GM23248 (cell line): ENCODE results near the gene ESPNL. TPM values are rescaled to one million over a fixed set of nuclear protein-coding genes. Genes with fewer than 3 reads are reported as not detected.

Experiments used
- DNase-seq: peaks from one replicate; pipeline ENCODE4 v3.0.0-alpha.2; 2015
- H2AFZ ChIP-seq: fragments of 200-600 bp; sonication (generic); 2 replicates; pipeline ENCODE4 v1.6.1; 2016; ENCODE audit warnings: antibody characterized with exemption
- H3F3A ChIP-seq: fragments of 200-600 bp; sonication (generic); 2 replicates; pipeline ENCODE4 v1.6.1; 2016; ENCODE audit warnings: mild to moderate bottlenecking, antibody characterized with exemption, mixed run types; ENCODE audit not compliant: insufficient read depth
- H3K27ac ChIP-seq: fragments of 200-600 bp; sonication (generic); 2 replicates; pipeline ENCODE4 v1.5.1; 2016; ENCODE audit warnings: mild to moderate bottlenecking
- H3K27me3 ChIP-seq: fragments of 200-600 bp; sonication (generic); replicated peaks from 2 replicates; pipeline ENCODE4 v1.6.1; 2016; ENCODE audit warnings: mild to moderate bottlenecking; ENCODE audit not compliant: insufficient read depth
- H3K36me3 ChIP-seq: fragments of 200-600 bp; sonication (generic); 2 replicates; pipeline ENCODE4 v1.6.1; 2016; ENCODE audit warnings: low read depth, mild to moderate bottlenecking
- H3K4me1 ChIP-seq: fragments of 200-600 bp; sonication (generic); 2 replicates; pipeline ENCODE4 v1.6.1; 2016; ENCODE audit warnings: mild to moderate bottlenecking; ENCODE audit not compliant: insufficient read depth
- H3K4me2 ChIP-seq: fragments of 200-600 bp; sonication (generic); one replicate; pipeline ENCODE4 v1.6.1; 2016; ENCODE audit warnings: mild to moderate bottlenecking; ENCODE audit not compliant: unreplicated experiment
- H3K4me3 ChIP-seq: fragments of 200-600 bp; sonication (generic); 2 replicates; pipeline ENCODE4 v1.5.1; 2016; ENCODE audit warnings: mild to moderate bottlenecking
- H3K79me2 ChIP-seq: fragments of 200-600 bp; sonication (generic); 2 replicates; pipeline ENCODE4 v1.6.1; 2016; ENCODE audit warnings: mild to moderate bottlenecking; ENCODE audit not compliant: insufficient read depth
- H3K9ac ChIP-seq: fragments of 200-600 bp; sonication (generic); 2 replicates; pipeline ENCODE4 v1.6.1; 2016; ENCODE audit warnings: mild to moderate bottlenecking
- H3K9me2 ChIP-seq: fragments of 200-600 bp; sonication (generic); 2 replicates; pipeline ENCODE4 v1.6.1; 2016; ENCODE audit warnings: mixed run types, mild to moderate bottlenecking, moderate library complexity; ENCODE audit not compliant: insufficient read depth
- H3K9me3 ChIP-seq: fragments of 200-600 bp; sonication (generic); one replicate; pipeline ENCODE4 v1.6.1; 2017; ENCODE audit warnings: low read depth
- H4K20me1 ChIP-seq: fragments of 200-600 bp; sonication (generic); 2 replicates; pipeline ENCODE4 v1.6.0; 2016; ENCODE audit not compliant: insufficient read depth
- EZH2 ChIP-seq: fragments of 200-600 bp; sonication (generic); IDR thresholded peaks from 2 replicates; pipeline ENCODE4 v1.6.1; 2018; ENCODE audit warnings: antibody characterized with exemption, mild to moderate bottlenecking; ENCODE audit not compliant: insufficient read depth, poor library complexity, severe bottlenecking
- EZH2phosphoT487 ChIP-seq: fragments of 200-600 bp; sonication (generic); IDR thresholded peaks from 2 replicates; pipeline ENCODE4 v1.6.1; 2018; ENCODE audit warnings: antibody characterized with exemption, moderate library complexity, mild to moderate bottlenecking, low read depth; ENCODE audit not compliant: insufficient read depth
- WGBS, 2 experiments: methylation state at CpG; one replicate each; pipeline ENCODE4 v1.1.6; 2015 to 2017; ENCODE audit warnings: low lambda C conversion rate in 2 of 2, low coverage in 1 of 2; ENCODE audit errors: missing lambda C conversion rate in 2 of 2; 5-methylcytosine and 5-hydroxymethylcytosine counted together
- in situ Hi-C: fragments of 300-500 bp; cut with MboI; formaldehyde crosslinking; loops from 2 replicates; pipeline ENCODE4 v1.15.0; 2020
- polyA plus RNA-seq: library from polyadenylated mRNA; unstranded; fragments of >200 nt; fragmentation: Nextera tagmentation; extraction: Ambion mirVana; gene quantifications from 2 replicates; pipeline ENCODE4 v1.2.1, GENCODE V29; 2016
- total RNA-seq: library from RNA; depleted of rRNA; stranded (reverse); fragments of >200 nt; shearing (Covaris generic); gene quantifications from 2 replicates; pipeline ENCODE4 v1.2.3, GENCODE V29; 2014

ESPNL gene
- total and polyA plus RNA-seq, 2 experiments from 2014 or later = 0.60 to 1.4 TPM

DNA sequence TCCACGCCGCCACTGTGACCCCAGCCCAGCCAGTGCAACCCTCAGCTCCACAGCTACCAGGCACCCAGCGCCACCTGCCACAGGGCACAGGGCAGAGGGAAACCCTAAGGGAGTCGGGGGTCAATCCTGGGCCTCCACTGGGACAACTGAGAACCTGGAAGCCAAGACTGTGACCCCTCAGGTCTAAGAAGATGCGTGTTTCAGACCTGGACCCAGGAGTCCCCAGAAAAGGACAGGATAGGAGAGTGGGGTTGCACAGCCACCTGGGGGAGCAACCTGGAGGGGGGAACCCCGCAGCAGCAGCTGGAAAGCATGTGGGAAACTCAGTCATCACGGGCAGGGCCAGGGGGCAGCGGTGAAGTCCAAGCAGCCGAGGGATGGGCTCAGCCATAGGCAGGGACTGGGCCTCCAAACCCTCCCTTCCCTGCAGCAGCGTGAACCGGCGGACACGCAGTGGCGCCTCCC, 4.1 kb downstream of the ESPNL start:
- Histone ChIP-seq H2AFZ (no peak overlapping the region), H3K4me2 (no peak overlapping the region), H3K9ac (no peak overlapping the region), H3K27ac (no peak overlapping the region), H3F3A (no peaks in the 10 kb centered on the region), H3K27me3 (no peaks in the 10 kb centered on the region), H3K4me3 (no peak overlapping the region), H3K9me3 (no peaks in the 10 kb centered on the region), H3K36me3 (no peaks in the 10 kb centered on the region), H3K9me2 (no peaks in the 10 kb centered on the region), H3K4me1 (no peaks in the 10 kb centered on the region), H4K20me1 (no peaks in the 10 kb centered on the region), H3K79me2 (no peaks in the 10 kb centered on the region)
- in situ Hi-C loops = no loop called here
- DNase-seq = no peak
- TF ChIP-seq EZH2phosphoT487 (no peak), EZH2 (no peak)
- 63 to 75% methylated on average over 14 of the region's 14 CpGs for WGBS, 2 experiments

- Histone ChIP-seq H3K27me3 (no peaks in the 10 kb centered on the region), H4K20me1 (no peaks in the 10 kb centered on the region), H3K36me3 (no peaks in the 10 kb centered on the region), H3F3A (no peaks in the 10 kb centered on the region), H3K4me2 (no peak overlapping the region), H2AFZ (no peak overlapping the region), H3K27ac (no peak overlapping the region), H3K9ac (no peak overlapping the region), H3K4me1 (no peaks in the 10 kb centered on the region), H3K4me3 (no peak overlapping the region), H3K9me3 (no peaks in the 10 kb centered on the region), H3K9me2 (no peaks in the 10 kb centered on the region), H3K79me2 (no peaks in the 10 kb centered on the region)
- no peak for TF ChIP-seq EZH2
- no peak for TF ChIP-seq EZH2phosphoT487
- WGBS, 2 experiments = 84 to 87% methylated on average over 21 of the region's 21 CpGs
- in situ Hi-C loops = no loop called here
- no peak for DNase-seq
Observed at GRCh38 chr2:238104691-238105371, 4.7 kb downstream of the ESPNL start.

- no peak for DNase-seq
- in situ Hi-C loops = no loop called here
Observed at GRCh38 chr2:238105506-238106338, 5.6 kb downstream of the ESPNL start.

GRCh38 chr2:238106339-238106697, 6.2 kb downstream of the ESPNL start:
- Histone ChIP-seq H2AFZ (no peak overlapping the region), H4K20me1 (no peaks in the 10 kb centered on the region), H3K36me3 (no peaks in the 10 kb centered on the region), H3K9me3 (no peaks in the 10 kb centered on the region), H3K4me1 (no peaks in the 10 kb centered on the region), H3K27ac (no peak overlapping the region), H3K79me2 (no peaks in the 10 kb centered on the region), H3K27me3 (no peaks in the 10 kb centered on the region), H3K9me2 (no peaks in the 10 kb centered on the region), H3F3A (no peaks in the 10 kb centered on the region), H3K4me2 (no peak overlapping the region), H3K4me3 (no peak overlapping the region), H3K9ac (no peak overlapping the region)
- 71 to 76% methylated on average over 13 of the region's 13 CpGs for WGBS, 2 experiments
- in situ Hi-C loops = no loop called here
- TF ChIP-seq EZH2phosphoT487 (no peak), EZH2 (no peak)
- no peak for DNase-seq

More at GRCh38 chr2:238105506-238106338, 5.6 kb downstream of the ESPNL start:
- H3K4me3 ChIP-seq = no peak overlapping the region
- H3K4me2 ChIP-seq = no peak overlapping the region
- H3K79me2 ChIP-seq = no peaks in the 10 kb centered on the region
- no peak overlapping the region for H3K27ac ChIP-seq
- H2AFZ ChIP-seq = no peak overlapping the region
- H3K27me3 ChIP-seq = no peaks in the 10 kb centered on the region
- H3K4me1 ChIP-seq = no peaks in the 10 kb centered on the region
- TF ChIP-seq EZH2 (no peak), EZH2phosphoT487 (no peak)
- no peaks in the 10 kb centered on the region for H3K9me3 ChIP-seq
- no peaks in the 10 kb centered on the region for H4K20me1 ChIP-seq
- 83 to 86% methylated on average over 21 to 28 of the region's 28 CpGs for WGBS, 2 experiments
- no peaks in the 10 kb centered on the region for H3K36me3 ChIP-seq
- no peaks in the 10 kb centered on the region for H3K9me2 ChIP-seq
- no peaks in the 10 kb centered on the region for H3F3A ChIP-seq
- H3K9ac ChIP-seq = no peak overlapping the region
